Colonic mucosa (tissue), 4 donors: ENCODE results near the gene SLC24A5. TPM values are rescaled to one million over a fixed set of nuclear protein-coding genes. Genes with fewer than 3 reads are reported as not detected.

Source experiments
- DNase-seq: peaks from one replicate; pipeline ENCODE4 v3.0.0-alpha.2; 2020
- H3K27ac ChIP-seq: fragments of 200-600 bp; one replicate; pipeline ENCODE4 v1.8.0; 2021
- H3K27me3 ChIP-seq: fragments of 200-600 bp; one replicate; pipeline ENCODE4 v1.8.0; 2021
- H3K36me3 ChIP-seq: fragments of 200-600 bp; one replicate; pipeline ENCODE4 v1.8.0; 2021
- H3K4me1 ChIP-seq: fragments of 200-600 bp; one replicate; pipeline ENCODE4 v1.8.0; 2021; ENCODE audit warnings: mild to moderate bottlenecking
- H3K4me3 ChIP-seq: fragments of 200-600 bp; one replicate; pipeline ENCODE4 v1.8.0; 2021
- H3K9ac ChIP-seq, 2 donors: one replicate each; pipeline ENCODE4 v1.7.0; 2013; ENCODE audit warnings: control low read depth in 2 of 2, low read depth in 2 of 2, low read length in 2 of 2
- H3K9me3 ChIP-seq: fragments of 200-600 bp; one replicate; pipeline ENCODE4 v1.8.0; 2021
- intact Hi-C: fragments of 100-400 bp; cut with DNase I; formaldehyde crosslinking; loops from one replicate; pipeline ENCODE4 v1.14.1; 2022
- total RNA-seq, 2 donors: library from RNA; stranded (reverse); fragmentation: NEBNext Ultra II Directional in 1 of 2; extraction: Animal tissue kit (Norgen Biotek cat#: 25700) in 1 of 2; gene quantifications; one replicate each; pipeline ENCODE4 v1.2.1, GENCODE V29; 2021
- TF ChIP-seq, protein P1 (sequence below): fragments of 200-600 bp; IDR thresholded peaks from one replicate; pipeline ENCODE4 v1.8.0; 2022; ENCODE audit warnings: antibody characterized with exemption, mild to moderate bottlenecking
- donor health status: healthy.
- donor health status: DM: no; HTN: no; CAD: no.
- donor health status: DM: no; HTN: no; CAD: no.

SLC24A5 gene
- total RNA-seq, 2 donors from 2014 or later: not detected

DNA sequence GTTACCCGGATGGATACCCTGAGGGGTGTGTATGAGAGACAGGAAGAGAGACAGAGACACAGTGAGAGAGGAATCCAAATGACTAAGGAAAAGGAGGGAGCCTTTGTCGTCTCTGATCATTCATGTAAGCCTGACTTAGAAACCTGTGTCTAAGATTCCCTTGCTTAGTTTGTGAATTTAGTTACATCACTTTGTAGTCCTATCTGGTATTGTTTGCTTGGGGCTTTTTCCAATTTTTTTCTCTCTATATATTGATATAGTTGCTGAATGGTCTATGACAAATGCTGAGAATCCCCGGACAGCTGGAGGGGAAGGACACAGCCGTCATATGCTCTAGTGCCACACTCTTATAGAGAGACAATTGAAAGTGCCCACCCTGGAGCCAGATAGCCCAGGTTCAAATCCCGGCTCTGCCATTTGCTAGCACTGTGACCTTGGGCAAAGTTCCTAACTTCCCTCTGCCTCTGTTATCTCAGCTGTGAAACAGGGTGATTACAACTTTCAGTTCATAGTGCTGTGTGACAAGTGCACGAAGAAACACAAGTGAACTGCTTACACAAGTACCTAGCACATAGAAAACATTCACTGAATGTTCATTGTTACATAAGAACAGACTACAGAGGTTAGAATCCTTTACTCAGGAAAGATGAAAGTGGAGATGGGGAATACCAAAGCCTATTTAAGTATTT lies 6.0 kb downstream of the SLC24A5 start:
- H3K4me1 ChIP-seq: no peaks in the 10 kb centered on the region
- DNase-seq: no peak
- H3K36me3 ChIP-seq: no peaks in the 10 kb centered on the region
- TF ChIP-seq, protein P1, sequence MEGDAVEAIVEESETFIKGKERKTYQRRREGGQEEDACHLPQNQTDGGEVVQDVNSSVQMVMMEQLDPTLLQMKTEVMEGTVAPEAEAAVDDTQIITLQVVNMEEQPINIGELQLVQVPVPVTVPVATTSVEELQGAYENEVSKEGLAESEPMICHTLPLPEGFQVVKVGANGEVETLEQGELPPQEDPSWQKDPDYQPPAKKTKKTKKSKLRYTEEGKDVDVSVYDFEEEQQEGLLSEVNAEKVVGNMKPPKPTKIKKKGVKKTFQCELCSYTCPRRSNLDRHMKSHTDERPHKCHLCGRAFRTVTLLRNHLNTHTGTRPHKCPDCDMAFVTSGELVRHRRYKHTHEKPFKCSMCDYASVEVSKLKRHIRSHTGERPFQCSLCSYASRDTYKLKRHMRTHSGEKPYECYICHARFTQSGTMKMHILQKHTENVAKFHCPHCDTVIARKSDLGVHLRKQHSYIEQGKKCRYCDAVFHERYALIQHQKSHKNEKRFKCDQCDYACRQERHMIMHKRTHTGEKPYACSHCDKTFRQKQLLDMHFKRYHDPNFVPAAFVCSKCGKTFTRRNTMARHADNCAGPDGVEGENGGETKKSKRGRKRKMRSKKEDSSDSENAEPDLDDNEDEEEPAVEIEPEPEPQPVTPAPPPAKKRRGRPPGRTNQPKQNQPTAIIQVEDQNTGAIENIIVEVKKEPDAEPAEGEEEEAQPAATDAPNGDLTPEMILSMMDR: no peak
- intact Hi-C loops: no loop called here
- no peaks in the 10 kb centered on the region for H3K27me3 ChIP-seq
- no peak overlapping the region for H3K4me3 ChIP-seq
- no peak overlapping the region for H3K27ac ChIP-seq
- H3K9me3 ChIP-seq: no peaks in the 10 kb centered on the region
- H3K9ac ChIP-seq: no peak overlapping the region

DNA sequence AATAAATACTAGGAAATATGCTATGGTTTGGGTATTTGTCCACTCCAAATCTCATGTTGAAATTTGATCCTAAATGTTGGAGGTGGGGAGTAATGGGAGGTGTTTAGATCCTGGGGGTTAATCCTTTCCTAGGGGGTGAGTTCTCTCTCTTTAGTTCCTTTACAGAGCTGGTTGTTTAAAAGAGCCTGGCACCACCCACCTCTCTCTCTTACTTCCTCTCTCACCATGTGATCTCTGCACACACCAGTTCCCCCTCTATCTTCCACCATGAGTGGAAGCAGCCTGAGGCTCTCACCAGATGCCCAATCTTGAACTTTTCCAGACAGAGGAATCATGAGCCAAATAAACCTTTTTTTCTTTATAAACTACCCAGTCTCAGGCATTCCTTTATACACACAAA lies 10.5 kb downstream of the SLC24A5 start:
- Histone ChIP-seq H3K9me3 (no peaks in the 10 kb centered on the region), H3K4me1 (no peaks in the 10 kb centered on the region), H3K36me3 (no peaks in the 10 kb centered on the region), H3K27me3 (no peaks in the 10 kb centered on the region), H3K9ac (no peak overlapping the region), H3K4me3 (no peak overlapping the region), H3K27ac (no peak overlapping the region)
- DNase-seq: no peak
- TF ChIP-seq, protein P1: no peak
- intact Hi-C loops: no loop called here

DNA sequence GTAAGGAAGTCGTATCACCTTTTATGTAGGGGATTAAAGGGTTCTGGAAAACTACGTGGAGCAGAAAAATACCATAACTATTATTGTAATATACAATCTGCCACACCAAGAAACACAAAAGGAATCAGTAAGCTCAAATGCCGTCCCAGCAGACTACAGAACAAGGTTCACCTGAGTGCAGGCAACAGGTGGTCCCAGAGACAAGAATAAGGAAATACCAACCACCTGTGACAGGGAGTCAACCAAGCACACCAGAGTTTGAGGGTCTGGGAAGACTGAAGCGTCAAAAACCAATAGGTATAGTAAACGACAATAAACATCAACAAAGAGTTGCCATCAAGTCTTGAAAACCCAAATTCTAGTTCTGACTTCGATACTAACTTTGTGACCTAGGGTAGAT lies 12.1 kb downstream of the SLC24A5 start:
- Histone ChIP-seq H3K9me3 (no peaks in the 10 kb centered on the region), H3K4me1 (no peaks in the 10 kb centered on the region), H3K9ac (no peak overlapping the region), H3K27me3 (no peaks in the 10 kb centered on the region), H3K27ac (no peak overlapping the region), H3K4me3 (no peak overlapping the region), H3K36me3 (no peaks in the 10 kb centered on the region)
- TF ChIP-seq, protein P1: no peak
- DNase-seq: no peak
- intact Hi-C loops: no loop called here

DNA sequence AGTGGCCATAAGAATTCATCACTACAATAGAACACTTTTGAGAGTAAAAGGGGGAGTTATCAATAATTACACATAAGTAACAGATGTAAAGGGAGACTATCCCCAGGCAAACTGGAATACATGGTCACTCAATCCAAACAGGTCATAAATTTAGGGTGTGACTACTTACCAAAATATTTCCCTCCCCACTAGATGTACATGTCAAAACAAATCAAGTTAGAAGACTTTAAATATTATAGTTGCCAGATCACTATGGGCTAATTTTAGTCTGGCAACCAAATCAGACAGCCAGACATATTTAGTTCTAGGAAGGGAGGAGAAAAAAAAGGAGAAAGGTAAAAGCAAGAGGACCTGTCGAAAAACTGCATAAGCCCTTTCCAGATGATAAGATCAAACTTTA lies 23.1 kb downstream of the SLC24A5 start:
- H3K27me3 ChIP-seq: no peaks in the 10 kb centered on the region
- no peaks in the 10 kb centered on the region for H3K9me3 ChIP-seq
- no peaks in the 10 kb centered on the region for H3K4me1 ChIP-seq
- no peak for DNase-seq
- no peaks in the 10 kb centered on the region for H3K36me3 ChIP-seq
- TF ChIP-seq, protein P1: no peak
- no peak overlapping the region for H3K9ac ChIP-seq
- intact Hi-C loops: no loop called here
- no peak overlapping the region for H3K4me3 ChIP-seq
- H3K27ac ChIP-seq: no peak overlapping the region

DNA sequence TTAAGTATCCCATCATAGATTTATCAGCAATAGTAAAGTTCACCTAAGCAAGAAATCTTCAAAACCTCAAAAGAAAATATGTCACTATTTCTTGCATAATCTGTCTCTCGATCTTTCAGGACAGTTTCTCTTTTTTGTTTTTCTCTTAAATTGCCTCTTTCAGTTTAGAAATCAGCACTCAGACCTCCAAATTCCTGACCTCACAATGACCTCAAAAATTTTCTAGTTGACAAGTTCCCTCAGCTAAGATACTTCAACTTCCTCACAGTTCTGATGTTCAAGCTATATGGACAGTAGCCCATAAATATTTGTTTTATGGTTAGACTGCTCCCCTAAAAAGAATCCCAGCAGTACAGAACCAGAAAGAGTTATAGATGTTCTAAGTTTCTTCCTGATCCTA lies 24.1 kb downstream of the SLC24A5 start:
- no peaks in the 10 kb centered on the region for H3K36me3 ChIP-seq
- intact Hi-C loops: no loop called here
- TF ChIP-seq, protein P1: no peak
- no peak overlapping the region for H3K9ac ChIP-seq
- H3K4me1 ChIP-seq: no peaks in the 10 kb centered on the region
- no peak overlapping the region for H3K27ac ChIP-seq
- no peak overlapping the region for H3K4me3 ChIP-seq
- no peaks in the 10 kb centered on the region for H3K27me3 ChIP-seq
- no peaks in the 10 kb centered on the region for H3K9me3 ChIP-seq
- no peak for DNase-seq
